Cardiac muscle cell (in vitro differentiated cells and primary cell): ENCODE measurements around the gene GMPPB. TPM values are rescaled to one million over a fixed set of nuclear protein-coding genes. Genes with fewer than 3 reads are reported as not detected.

Source experiments
- DNase-seq, 2 donors: peaks; one replicate each; pipeline versions ENCODE4 v3.0.0 to v3.0.0-alpha.2; 2010 to 2017; ENCODE audit warnings: low read depth in 1 of 2, low spot score in 1 of 2
- H3K27ac ChIP-seq: fragments of 200-600 bp; sonication (generic); 2 replicates; pipeline ENCODE4 v1.5.1; 2016
- H3K27me3 ChIP-seq: fragments of 200-600 bp; sonication (generic); 2 replicates; pipeline ENCODE4 v1.6.0; 2016; ENCODE audit warnings: control low read depth
- H3K36me3 ChIP-seq: fragments of 200-600 bp; sonication (generic); 2 replicates; pipeline ENCODE4 v1.5.1; 2016; ENCODE audit warnings: control low read depth
- H3K4me1 ChIP-seq: fragments of 200-600 bp; sonication (generic); 2 replicates; pipeline ENCODE4 v1.8.1; 2017; ENCODE audit warnings: low read depth, mild to moderate bottlenecking, mixed run types
- H3K4me3 ChIP-seq: fragments of 200-600 bp; sonication (generic); 2 replicates; pipeline ENCODE4 v1.5.1; 2016; ENCODE audit warnings: mild to moderate bottlenecking
- H3K9me3 ChIP-seq: fragments of 200-600 bp; sonication (generic); 2 replicates; pipeline ENCODE4 v1.5.1; 2017; ENCODE audit warnings: low read depth, mild to moderate bottlenecking, control low read depth
- CTCF ChIP-seq: IDR thresholded peaks from 2 replicates; pipeline ENCODE4 v1.5.1; 2012; ENCODE audit warnings: low read depth, mild to moderate bottlenecking, low read length
- polyA plus RNA-seq: library from polyadenylated mRNA; unstranded; fragments of >200 nt; fragmentation: Nextera tagmentation; extraction: Ambion mirVana; gene quantifications from 2 replicates; pipeline ENCODE4 v1.2.1, GENCODE V29; 2016
- total RNA-seq: library from RNA; depleted of rRNA; stranded (reverse); fragments of >200 nt; gene quantifications from 2 replicates; pipeline ENCODE4 v1.2.3, GENCODE V29; 2016

GMPPB gene
- total and polyA plus RNA-seq, 2 experiments from 2014 or later, result 27.6 to 29.3 TPM

- DNase-seq, result peak; percentile 99
- no peaks in the 10 kb centered on the region for H3K9me3 ChIP-seq
Measured at GRCh38 chr3:49673715-49674496, 49.8 kb downstream of the GMPPB start, which contains the start of gene APEH. TSS of gene APEH (plus strand) at chr3:49674351. CDS start at chr3:49674402, 51 bp downstream.

DNA sequence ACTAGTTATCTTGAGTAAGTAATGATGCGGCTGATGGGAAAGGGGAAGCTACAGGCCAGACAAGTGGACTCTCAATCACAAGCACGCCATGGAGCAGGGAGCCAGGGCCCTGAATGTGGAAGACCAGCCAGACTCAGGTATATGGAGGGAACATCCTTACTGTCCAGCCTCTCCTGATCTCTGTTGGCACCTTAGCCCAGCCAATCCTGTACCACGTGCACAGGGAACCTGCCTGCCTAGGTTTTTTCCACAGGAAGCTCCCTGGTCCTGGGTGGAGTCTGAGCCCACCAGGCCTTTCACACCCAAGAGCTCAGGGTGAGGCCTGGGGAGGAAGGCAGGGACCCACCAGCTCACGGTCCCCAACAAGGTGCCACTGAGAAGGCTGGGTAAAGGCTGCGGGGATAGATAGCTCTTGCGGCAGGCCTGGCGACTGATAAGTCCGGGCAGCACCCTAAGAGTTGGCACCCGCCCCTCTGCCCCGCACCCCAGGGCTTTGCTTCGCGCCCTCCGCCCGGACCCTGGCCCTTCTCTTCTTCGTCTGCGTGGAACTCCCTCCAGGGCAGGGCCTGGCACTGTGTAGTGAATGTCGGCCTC is 50.5 kb downstream of the GMPPB start:
- peak in 1 of 2 donors; percentile 7 for DNase-seq
- peak overlapping the region; percentile 63 for H3K4me3 ChIP-seq
- no peak for TF ChIP-seq CTCF
- H3K27ac ChIP-seq, result peak overlapping the region; percentile 96
- peaks cover 7% of the 10 kb centered on the region for H3K36me3 ChIP-seq
- no peaks in the 10 kb centered on the region for H3K9me3 ChIP-seq
- peaks cover 11% of the 10 kb centered on the region for H3K4me1 ChIP-seq
- no peaks in the 10 kb centered on the region for H3K27me3 ChIP-seq

More at GRCh38 chr3:49673715-49674496, 49.8 kb downstream of the GMPPB start, which contains the start of gene APEH:
- Histone ChIP-seq H3K27me3 (no peaks in the 10 kb centered on the region), H3K4me3 (peak within 1 kb of the TSS; percentile 63), H3K4me1 (peaks cover 11% of the 10 kb centered on the region), H3K27ac (peak within 1 kb of the TSS; percentile 96), H3K36me3 (peaks cover 10% of the 10 kb centered on the region)
- TF ChIP-seq CTCF, result no peak

GRCh38 chr3:49671291-49672288 is 52.2 kb downstream of the GMPPB start:
- H3K27ac ChIP-seq, result peak overlapping the region; percentile 63
- peak; percentile 88 for TF ChIP-seq CTCF
- H3K4me1 ChIP-seq, result peaks cover 11% of the 10 kb centered on the region
- no peak overlapping the region for H3K4me3 ChIP-seq
- DNase-seq, result peak; percentile 72 to 78
- no peaks in the 10 kb centered on the region for H3K9me3 ChIP-seq
- peaks cover under 1% of the 10 kb centered on the region for H3K36me3 ChIP-seq
- no peaks in the 10 kb centered on the region for H3K27me3 ChIP-seq

- no peak for DNase-seq
- Histone ChIP-seq H3K4me1 (peaks cover 11% of the 10 kb centered on the region), H3K36me3 (no peaks in the 10 kb centered on the region), H3K27me3 (no peaks in the 10 kb centered on the region), H3K27ac (peak overlapping the region; percentile 40), H3K4me3 (no peak overlapping the region), H3K9me3 (no peaks in the 10 kb centered on the region)
- TF ChIP-seq CTCF, result no peak
Measured at GRCh38 chr3:49670940-49671290, 52.8 kb downstream of the GMPPB start.

Other genes with a start within 250 kb of the GMPPB start
- 1.9 and 2.1 TPM in 2 replicates for gene BSN, start 169.5 kb downstream of the GMPPB start, total RNA-seq
- 1.2 and 1.6 TPM in 2 replicates for gene BSN, start 169.5 kb downstream of the GMPPB start, polyA plus RNA-seq
- 165 and 185 TPM in 2 replicates for gene APEH, start 49.6 kb downstream of the GMPPB start, total RNA-seq
- gene APEH, start 49.6 kb downstream of the GMPPB start, polyA plus RNA-seq, result 216 and 247 TPM in 2 replicates
- 41.5 and 48.7 TPM in 2 replicates for gene MST1, start 34.5 kb downstream of the GMPPB start, total RNA-seq
- gene MST1, start 34.5 kb downstream of the GMPPB start, polyA plus RNA-seq, result 31.3 and 37.4 TPM in 2 replicates
- gene RNF123, start 34.4 kb downstream of the GMPPB start, total RNA-seq, result 41.7 and 51.1 TPM in 2 replicates
- 35.5 and 42.3 TPM in 2 replicates for gene RNF123, start 34.4 kb downstream of the GMPPB start, polyA plus RNA-seq
- 2.3 and 5.2 TPM in 2 replicates for gene AMIGO3, start 4.3 kb downstream of the GMPPB start, total RNA-seq
- 0.46 and 2.6 TPM in 2 replicates for gene AMIGO3, start 4.3 kb downstream of the GMPPB start, polyA plus RNA-seq
- 40.3 and 44.4 TPM in 2 replicates for gene IP6K1, start 62.6 kb upstream of the GMPPB start, total RNA-seq
- 24.4 and 30.1 TPM in 2 replicates for gene IP6K1, start 62.6 kb upstream of the GMPPB start, polyA plus RNA-seq
- not detected in 2 replicates for gene CDHR4, start 75.9 kb upstream of the GMPPB start, total RNA-seq
- gene CDHR4, start 75.9 kb upstream of the GMPPB start, polyA plus RNA-seq, result 0.27 TPM in 1 of 2 replicates, not detected in the other
- gene INKA1, start 79.3 kb upstream of the GMPPB start, total RNA-seq, result 4.3 and 5.9 TPM in 2 replicates
- 4.4 and 6.6 TPM in 2 replicates for gene INKA1, start 79.3 kb upstream of the GMPPB start, polyA plus RNA-seq
- 1.5 and 5.4 TPM in 2 replicates for gene UBA7, start 90.0 kb upstream of the GMPPB start, total RNA-seq
- 1.8 and 4.4 TPM in 2 replicates for gene UBA7, start 90.0 kb upstream of the GMPPB start, polyA plus RNA-seq
- gene TRAIP, start 132.6 kb upstream of the GMPPB start, total RNA-seq, result 6.6 and 13.3 TPM in 2 replicates
- gene TRAIP, start 132.6 kb upstream of the GMPPB start, polyA plus RNA-seq, result 6.7 and 9.5 TPM in 2 replicates
- 0.09 and 0.32 TPM in 2 replicates for gene CAMKV, start 146.0 kb upstream of the GMPPB start, total RNA-seq
- gene CAMKV, start 146.0 kb upstream of the GMPPB start, polyA plus RNA-seq, result 0.34 TPM in 1 of 2 replicates, not detected in the other
- 0.49 and 2.2 TPM in 2 replicates for gene MST1R, start 179.9 kb upstream of the GMPPB start, total RNA-seq
- gene MST1R, start 179.9 kb upstream of the GMPPB start, polyA plus RNA-seq, result 2.1 and 3.4 TPM in 2 replicates
- 12.8 TPM in 2 replicates for gene MON1A, start 205.9 kb upstream of the GMPPB start, total RNA-seq
- 13.3 and 19.7 TPM in 2 replicates for gene MON1A, start 205.9 kb upstream of the GMPPB start, polyA plus RNA-seq
- gene RBM6, start 216.2 kb upstream of the GMPPB start, total RNA-seq, result 51.5 and 121 TPM in 2 replicates
- 62.7 and 89.4 TPM in 2 replicates for gene RBM6, start 216.2 kb upstream of the GMPPB start, polyA plus RNA-seq